Gastrocnemius medialis (tissue), 4 donors: Measurements from ENCODE around the gene ZC3H4. TPM values are rescaled to one million over a fixed set of nuclear protein-coding genes. Genes with fewer than 3 reads are reported as not detected.
A peak's percentile ranks its signal among the peaks of the same experiment; 100 is the strongest.

Source experiments
- ATAC-seq, 2 donors: fragments of 150-250 bp; one replicate each; pipeline ENCODE4 v1.9.1; 2016
- DNase-seq, 2 donors: peaks; one replicate each; pipeline ENCODE4 v3.0.0-alpha.2; 2019
- H3K27ac ChIP-seq, 4 donors: fragments of 200-600 bp; sonication (generic); 1 replicate in 1 of 4; 2 replicates in 3 of 4; pipeline ENCODE4 v1.5.1; 2016 to 2018; ENCODE audit warnings: mild to moderate bottlenecking in 2 of 4, moderate library complexity in 1 of 4
- H3K27me3 ChIP-seq, 3 donors: fragments of 200-600 bp; sonication (generic) in 2 of 3; 1 replicate in 1 of 3; 2 replicates in 2 of 3; pipeline versions ENCODE4 v1.5.1 to v1.6.0; 2016 to 2019; ENCODE audit warnings: mild to moderate bottlenecking in 1 of 3, moderate library complexity in 1 of 3
- H3K36me3 ChIP-seq, 2 donors: fragments of 200-600 bp; sonication (generic) in 1 of 2; one replicate each; pipeline ENCODE4 v1.5.1; 2017 to 2018
- H3K4me1 ChIP-seq, 2 donors: fragments of 200-600 bp; sonication (generic) in 1 of 2; one replicate each; pipeline ENCODE4 v1.5.1; 2016 to 2017; ENCODE audit warnings: mild to moderate bottlenecking in 2 of 2
- H3K4me3 ChIP-seq, 4 donors: fragments of 200-600 bp; sonication (generic) in 3 of 4; 1 replicate in 1 of 4; 2 replicates in 3 of 4; pipeline ENCODE4 v1.5.1; 2016 to 2019; ENCODE audit warnings: mild to moderate bottlenecking in 2 of 4
- H3K9me3 ChIP-seq, 3 donors: fragments of 200-600 bp; sonication (generic) in 2 of 3; 1 replicate in 1 of 3; 2 replicates in 2 of 3; pipeline ENCODE4 v1.5.1; 2016 to 2019
- CTCF ChIP-seq, 5 experiments: fragments of 450-650 bp in 3 of 5; fragments of 200-600 bp in 2 of 5; sonication (generic) in 2 of 5; IDR thresholded peaks in 4 of 5; conservative IDR thresholded peaks in 1 of 5; 1 replicate in 4 of 5; 2 replicates in 1 of 5; pipeline ENCODE4 v1.5.1; 2016 to 2019; ENCODE audit warnings: antibody characterized with exemption in 5 of 5, mild to moderate bottlenecking in 3 of 5, moderate library complexity in 3 of 5
- POLR2A ChIP-seq, 2 donors: fragments of 450-650 bp; IDR thresholded peaks; one replicate each; pipeline ENCODE4 v1.6.1; 2017; ENCODE audit warnings: antibody characterized with exemption in 2 of 2, mild to moderate bottlenecking in 2 of 2, moderate library complexity in 2 of 2
- in situ Hi-C, 4 donors: fragments of 200-750 bp; cut with MboI; loops; one replicate each; pipeline versions ENCODE4 v1.15.0 to v1.8.0; 2017; ENCODE audit warnings: low sequenced_read_pairs in 4 of 4
- intact Hi-C: fragments of 100-400 bp; cut with DNase I; formaldehyde crosslinking; loops from one replicate; pipeline ENCODE4 v1.15.1; 2023; ENCODE audit warnings: low total_unique reads
- total RNA-seq, 4 donors: library from RNA; depleted of rRNA; stranded (reverse); fragments of >200 nt; gene quantifications; one replicate each; pipeline versions ENCODE4 v1.1.0 to v1.2.3, GENCODE V29; 2016

The ZC3H4 gene
- total RNA-seq, 4 donors from 2014 or later, result 16.2 to 31.7 (median 22.8) TPM

GRCh38 chr19:47133021-47133471 is 19.5 kb upstream of the ZC3H4 start:
- Histone ChIP-seq H3K27me3 (no peaks in the 10 kb centered on the region), H3K9me3 (no peaks in the 10 kb centered on the region), H3K36me3 (no peaks in the 10 kb centered on the region), H3K4me3 (no peak overlapping the region), H3K27ac (no peak overlapping the region), H3K4me1 (peaks cover 0 to 4% of the 10 kb centered on the region in 2 donors)
- intact Hi-C loops (loop anchor here (5.0 kb wide), 1 partner anchor 109 kb away; no protein-coding TSS in a partner anchor), in situ Hi-C loops (loop anchor here in 1 of 4 donors (10.0 kb wide), 1 partner anchor 112 kb away; no protein-coding TSS in a partner anchor)
- DNase-seq, result no peak
- TF ChIP-seq POLR2A (IDR thresholded peaks at IDR 0.05), result no peak
- TF ChIP-seq CTCF (IDR thresholded peaks at IDR 0.05 in 4 of 5, conservative IDR thresholded peaks at IDR 0.05 in 1 of 5), result no peak
- no peak for ATAC-seq

GRCh38 chr19:47132194-47132852 is 18.7 kb upstream of the ZC3H4 start:
- in situ Hi-C loops (loop anchor here in 1 of 4 donors (10.0 kb wide), 1 partner anchor 112 kb away; no protein-coding TSS in a partner anchor), intact Hi-C loops (loop anchor here (5.0 kb wide), 1 partner anchor 110 kb away; no protein-coding TSS in a partner anchor)
- Histone ChIP-seq H3K36me3 (no peaks in the 10 kb centered on the region), H3K9me3 (no peaks in the 10 kb centered on the region), H3K27me3 (no peaks in the 10 kb centered on the region), H3K4me1 (peaks cover 0 to 4% of the 10 kb centered on the region in 2 donors), H3K4me3 (no peak overlapping the region), H3K27ac (no peak overlapping the region)
- ATAC-seq (no peak), DNase-seq (no peak)
- TF ChIP-seq POLR2A (IDR thresholded peaks at IDR 0.05) (no peak), CTCF (IDR thresholded peaks at IDR 0.05 in 4 of 5, conservative IDR thresholded peaks at IDR 0.05 in 1 of 5) (no peak)

- no peaks in the 10 kb centered on the region for H3K9me3 ChIP-seq
- in situ Hi-C loops (loop anchor here in 1 of 4 donors (10.0 kb wide), 1 partner anchor 114 kb away; no protein-coding TSS in a partner anchor), intact Hi-C loops (loop anchor here (1.0 to 5.0 kb wide), 2 partner anchors 17 to 112 kb away; partner anchors contain the start of gene ZC3H4)
- H3K36me3 ChIP-seq, result no peaks in the 10 kb centered on the region
- peaks cover 0 to 4% of the 10 kb centered on the region in 2 donors for H3K4me1 ChIP-seq
- ATAC-seq, result peak; percentile 93 to 94
- peak within 1 kb of the TSS; percentile 80 to 88 (median 86) for H3K27ac ChIP-seq
- H3K4me3 ChIP-seq, result peak within 1 kb of the TSS; percentile 65 to 86 (median 84)
- peak; percentile 86 to 95 for DNase-seq
- H3K27me3 ChIP-seq, result no peaks in the 10 kb centered on the region
- TF ChIP-seq CTCF (IDR thresholded peaks at IDR 0.05 in 4 of 5, conservative IDR thresholded peaks at IDR 0.05 in 1 of 5), result peak in 4 of 5 experiments; percentile 43 to 71 (median 60)
- TF ChIP-seq POLR2A (IDR thresholded peaks at IDR 0.05), result peak; percentile 50 to 65
Measured at GRCh38 chr19:47130589-47131227, 17.1 kb upstream of the ZC3H4 start, which contains the start of gene SAE1. TSS of gene SAE1 (plus strand) at chr19:47130835. CDS start at chr19:47130931, 96 bp downstream.

- Histone ChIP-seq H3K27me3 (no peaks in the 10 kb centered on the region), H3K4me3 (peak overlapping the region; percentile 65 to 86 (median 84)), H3K9me3 (no peaks in the 10 kb centered on the region), H3K27ac (peak overlapping the region; percentile 80 to 88 (median 86)), H3K4me1 (peaks cover 0 to 4% of the 10 kb centered on the region in 2 donors), H3K36me3 (no peaks in the 10 kb centered on the region)
- DNase-seq, result no peak
- in situ Hi-C loops (loop anchor here in 1 of 4 donors (10.0 kb wide), 1 partner anchor 115 kb away; no protein-coding TSS in a partner anchor), intact Hi-C loops (loop anchor here (1.0 to 5.0 kb wide), 2 partner anchors 17 to 112 kb away; partner anchors contain the start of gene ZC3H4)
- TF ChIP-seq POLR2A (IDR thresholded peaks at IDR 0.05), result no peak
- no peak for TF ChIP-seq CTCF (IDR thresholded peaks at IDR 0.05 in 4 of 5, conservative IDR thresholded peaks at IDR 0.05 in 1 of 5)
- no peak for ATAC-seq
Measured at GRCh38 chr19:47130120-47130588, 16.6 kb upstream of the ZC3H4 start.
